Hepatic stellate cell (primary cell): Measurements from ENCODE around the gene DNMBP.
A peak's percentile ranks its signal among the peaks of the same experiment; 100 is the strongest.
"Not testable (repeated sequence)": the region's sequence is repeated elsewhere in the genome, so short reads cannot be mapped to it uniquely, and the experiment has no call there.

Source experiments
- DNase-seq: peaks from one replicate; pipeline ENCODE4 v3.0.0; 2011; ENCODE audit warnings: low spot score

The DNMBP gene

DNA sequence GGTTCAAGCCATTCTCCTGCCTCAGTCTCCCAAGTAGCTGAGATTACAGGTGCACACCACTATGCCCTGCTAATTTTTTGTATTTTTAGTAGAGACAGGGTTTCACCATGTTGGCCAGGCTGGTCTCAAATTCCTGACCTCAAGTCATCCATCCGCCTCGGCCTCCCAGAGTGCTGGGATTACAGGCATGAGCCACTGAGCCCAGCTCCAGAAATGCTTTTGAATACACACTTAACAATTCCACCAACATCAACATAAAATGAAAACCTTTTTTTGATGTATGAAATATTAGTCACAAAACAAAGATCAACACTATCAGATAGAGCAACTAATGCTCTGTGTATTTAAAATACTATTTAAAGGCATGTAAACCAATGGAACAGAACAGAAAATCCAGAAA lies 63.7 kb downstream of the DNMBP start:
- DNase-seq, result not testable (repeated sequence)

DNA sequence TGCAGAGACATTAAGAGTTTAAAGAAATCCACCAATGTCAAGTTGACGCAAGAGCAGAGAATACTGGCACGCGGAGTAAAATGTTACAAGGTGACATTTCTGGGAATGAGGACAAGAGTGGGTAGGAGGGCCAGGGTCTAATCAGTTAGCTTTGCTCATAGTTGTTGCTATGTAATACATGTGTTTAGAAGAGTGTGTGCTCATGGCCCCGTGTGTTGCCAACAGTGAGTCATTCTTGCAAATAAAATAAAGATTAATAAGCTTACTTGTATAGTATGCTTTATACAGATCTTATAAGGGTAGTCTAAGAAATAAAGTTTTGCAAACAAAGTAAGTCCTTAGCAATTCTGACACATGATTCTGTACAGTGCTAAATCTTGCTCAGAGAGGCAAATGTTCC lies 64.5 kb downstream of the DNMBP start:
- peak; percentile 74 for DNase-seq

- DNase-seq, result no peak
Observed at GRCh38 chr10:99944860-99945259, 64.9 kb downstream of the DNMBP start.

DNA sequence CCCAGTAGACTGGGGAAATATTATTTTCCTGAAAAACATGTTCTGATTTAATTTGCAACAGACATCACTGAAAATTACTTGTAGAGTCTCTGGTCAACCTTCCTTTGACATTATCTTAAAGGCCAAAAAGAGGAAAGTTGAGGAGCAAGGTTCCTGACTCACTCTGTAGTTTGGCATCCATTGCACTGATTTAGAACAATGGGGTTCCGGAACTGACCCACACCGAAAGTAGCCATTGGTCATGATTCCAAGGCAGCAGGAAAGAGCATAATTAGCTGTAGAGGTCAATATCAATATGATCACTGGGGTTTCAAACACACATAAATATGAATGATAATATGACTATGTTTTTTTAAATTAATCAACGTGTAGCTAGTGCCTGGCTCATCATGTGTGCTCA lies 65.8 kb downstream of the DNMBP start:
- no peak for DNase-seq

- no peak for DNase-seq
Observed at GRCh38 chr10:99941942-99942820, 67.6 kb downstream of the DNMBP start.

DNA sequence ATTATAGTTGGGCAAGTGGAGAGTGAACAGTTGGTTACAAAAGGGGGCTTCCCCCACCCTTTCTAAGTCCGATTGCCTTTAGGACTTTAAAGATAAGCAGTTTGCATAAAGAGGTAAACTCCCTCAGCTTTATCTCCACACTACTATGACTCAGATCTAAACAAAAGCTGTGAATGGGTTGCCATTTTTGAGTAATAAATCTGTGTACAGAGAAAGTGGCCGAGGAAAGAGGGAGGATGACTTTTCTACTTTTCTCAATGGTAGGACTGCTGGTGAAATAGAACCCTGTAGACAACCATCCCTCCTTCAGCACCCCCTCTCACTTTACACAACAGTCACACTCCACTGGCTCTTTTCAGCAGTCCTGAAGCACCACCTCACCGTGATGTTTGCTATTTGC lies 71.2 kb downstream of the DNMBP start:
- no peak for DNase-seq

- DNase-seq, result no peak
Observed at GRCh38 chr10:99937630-99938029, 72.1 kb downstream of the DNMBP start.

- not testable (repeated sequence) for DNase-seq
Observed at GRCh38 chr10:99932203-99932957, 77.4 kb downstream of the DNMBP start.

GRCh38 chr10:99930731-99931550 lies 78.8 kb downstream of the DNMBP start:
- DNase-seq, result no peak

- DNase-seq, result no peak
Observed at GRCh38 chr10:99929360-99929759, 80.4 kb downstream of the DNMBP start.

DNA sequence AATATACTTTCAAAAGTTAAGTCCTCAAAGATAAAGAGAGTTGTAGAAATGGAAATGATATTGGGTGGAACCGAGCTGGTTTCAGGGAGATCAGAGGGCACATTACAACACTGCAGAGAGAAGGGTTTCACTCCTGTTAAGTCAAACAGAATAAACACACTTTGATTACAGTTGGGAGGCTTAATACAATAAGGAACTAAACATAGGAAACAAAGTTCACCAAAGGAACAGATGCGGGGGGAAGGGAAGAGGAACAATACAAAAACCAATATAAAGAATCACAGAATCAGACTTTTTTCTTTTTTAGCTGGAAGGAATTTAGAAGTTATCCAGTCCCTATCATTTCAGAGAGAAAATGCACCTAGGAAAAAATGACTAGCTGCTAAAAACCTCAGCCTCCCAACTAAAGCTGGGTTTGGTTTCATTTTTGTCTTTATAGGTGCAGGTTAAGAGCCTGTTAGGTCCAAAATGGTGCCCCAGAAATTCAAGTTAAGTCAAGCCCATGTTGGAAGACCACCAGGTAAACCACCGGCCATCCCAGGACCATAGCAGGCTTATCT lies 81.9 kb downstream of the DNMBP start:
- no peak for DNase-seq

- peak; percentile 50 for DNase-seq
Observed at GRCh38 chr10:99926925-99927720, 82.6 kb downstream of the DNMBP start.

DNA sequence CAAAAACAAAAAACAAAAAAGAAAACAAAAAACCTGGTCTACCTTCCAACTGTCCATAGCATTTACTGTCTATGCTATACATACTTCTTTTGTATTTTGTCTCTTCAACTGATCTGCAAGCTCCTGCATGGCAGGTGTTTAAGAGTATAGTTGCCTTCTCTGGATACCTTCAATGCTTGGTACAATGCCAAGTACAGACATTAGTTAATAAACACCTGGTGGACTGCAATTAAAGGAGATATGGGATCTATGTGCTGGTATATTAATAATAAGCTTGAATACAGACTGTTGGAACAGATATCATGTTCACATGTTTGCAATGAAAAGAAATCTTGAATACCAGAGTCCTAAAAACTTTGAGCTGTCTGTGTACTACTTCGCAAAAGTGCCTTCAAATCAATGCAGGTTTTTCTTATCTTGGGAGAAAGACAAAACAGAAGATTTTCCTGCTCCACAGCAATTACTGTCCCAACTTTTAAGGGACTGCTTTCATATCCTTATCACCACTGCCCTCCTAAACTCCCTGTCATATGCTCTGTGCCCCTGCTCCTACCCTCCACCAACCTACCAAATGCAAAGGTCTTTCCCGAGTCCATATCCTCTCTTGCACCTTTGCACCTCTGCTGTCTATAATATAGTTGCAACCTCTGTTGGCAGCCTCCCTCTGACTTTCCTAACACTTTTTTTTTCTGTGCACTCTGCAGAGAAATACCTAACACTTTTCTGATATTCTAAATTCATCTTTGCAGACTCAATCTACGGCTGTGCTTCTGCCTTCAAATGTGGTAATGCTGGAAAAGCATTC lies 85.1 kb downstream of the DNMBP start:
- no peak for DNase-seq

- DNase-seq, result no peak
Observed at GRCh38 chr10:99921948-99922347, 87.8 kb downstream of the DNMBP start.

- no peak for DNase-seq
Observed at GRCh38 chr10:99920901-99921300, 88.8 kb downstream of the DNMBP start.

DNA sequence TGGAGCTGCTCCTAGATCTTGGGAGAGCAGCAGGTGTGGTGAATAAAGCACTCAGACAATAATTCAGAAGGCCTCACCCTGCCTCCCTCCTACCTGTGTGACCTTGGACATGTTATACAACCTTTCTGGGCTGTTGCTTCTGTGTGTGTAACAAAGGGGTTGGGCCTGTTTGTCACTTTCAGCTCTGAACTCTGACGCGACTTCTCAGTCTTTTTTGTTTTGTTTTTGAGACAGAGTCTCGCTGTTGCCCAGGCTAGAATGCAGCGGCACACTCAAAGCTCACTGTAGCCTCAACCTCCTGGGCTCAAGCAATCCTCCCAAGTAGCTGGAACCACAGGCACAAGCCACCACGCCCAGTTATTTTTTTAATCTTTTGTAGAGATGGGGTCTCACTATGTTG lies 89.3 kb downstream of the DNMBP start:
- DNase-seq, result no peak

GRCh38 chr10:99917963-99918825 lies 91.6 kb downstream of the DNMBP start:
- peak; percentile 69 for DNase-seq

DNA sequence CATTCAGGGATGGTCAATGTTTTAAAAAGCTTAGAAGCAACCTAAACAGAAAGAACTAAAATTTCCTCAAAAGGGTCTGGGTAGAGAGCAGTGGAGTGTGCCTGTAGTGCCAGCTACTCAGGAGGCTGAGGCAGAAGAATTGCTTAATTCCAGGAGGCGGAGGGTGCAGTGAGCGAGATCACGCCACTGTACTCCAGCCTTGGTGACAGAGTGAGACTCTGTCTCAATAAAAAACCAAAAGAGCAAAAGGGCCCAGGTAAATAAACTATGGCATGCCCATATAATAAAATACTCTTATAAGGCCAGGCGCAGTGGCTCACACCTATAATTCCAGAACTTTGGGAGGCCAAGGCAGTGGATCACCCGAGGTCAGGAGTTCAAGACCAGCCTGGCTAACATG lies 93.0 kb downstream of the DNMBP start:
- no peak for DNase-seq

DNA sequence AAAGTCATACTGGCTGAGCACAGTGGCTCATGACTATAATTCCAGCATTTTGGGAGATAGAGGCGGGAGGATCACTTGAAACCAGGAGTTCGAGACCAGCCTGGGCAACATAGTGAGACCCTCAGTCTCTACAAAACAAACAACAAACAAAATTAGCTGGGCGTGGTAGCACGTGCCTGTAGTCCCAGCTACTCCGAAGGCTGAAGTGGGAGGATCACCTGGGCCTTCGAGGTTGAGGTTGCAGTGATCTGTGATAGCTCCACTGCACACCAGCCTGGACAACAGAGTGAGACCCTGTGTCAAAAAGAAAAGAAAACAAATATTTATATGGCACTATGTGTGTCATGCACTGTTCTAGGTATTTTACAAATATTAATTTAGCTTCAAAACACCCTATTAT lies 94.3 kb downstream of the DNMBP start:
- DNase-seq, result no peak
